Activated CD4-positive, alpha-beta memory T cell treated with anti-CD3 and anti-CD28 coated beads, Interleukin-2, amount 10 ng/mL, durations not matched to agents 7 days and 5 days (primary cell): ENCODE measurements around the gene NREP. TPM values are rescaled to one million over a fixed set of nuclear protein-coding genes. Genes with fewer than 3 reads are reported as not detected.

Source experiments
- CTCF ChIA-PET: fragments of 350-600 bp; sonication (Branson Sonifier 250); formaldehyde crosslinking; loops from one replicate; lab custom pipeline; 2021; ENCODE audit warnings: antibody characterized with exemption, inconsistent platforms; lab: Charles Lee
- POLR2A ChIA-PET: fragments of 350-600 bp; sonication (Branson Sonifier 250); formaldehyde crosslinking; loops from one replicate; lab custom pipeline; 2021; ENCODE audit warnings: antibody characterized with exemption; lab: Charles Lee
- DNase-seq: peaks from one replicate; pipeline ENCODE4 v3.0.0-alpha.2; 2020
- H3K27ac Mint-ChIP-seq: one replicate; pipeline ENCODE4 v1.8.0; 2021; ENCODE audit warnings: mild to moderate bottlenecking, mixed read lengths
- H3K27me3 Mint-ChIP-seq: one replicate; pipeline ENCODE4 v1.8.0; 2021; ENCODE audit warnings: mixed read lengths
- H3K36me3 Mint-ChIP-seq: one replicate; pipeline ENCODE4 v1.8.0; 2021; ENCODE audit warnings: low read depth, mixed read lengths
- H3K4me1 Mint-ChIP-seq: one replicate; pipeline ENCODE4 v1.8.0; 2021; ENCODE audit warnings: mixed read lengths
- H3K4me3 Mint-ChIP-seq: one replicate; pipeline ENCODE4 v1.8.0; 2021; ENCODE audit warnings: mild to moderate bottlenecking, mixed read lengths
- H3K9me3 Mint-ChIP-seq: one replicate; pipeline ENCODE4 v1.8.0; 2021; ENCODE audit warnings: mixed read lengths
- total RNA-seq, 2 experiments: library from RNA; stranded (reverse); gene quantifications; one replicate each; pipeline ENCODE4 v1.2.3, GENCODE V29; 2021

NREP gene
- total RNA-seq, 2 experiments from 2014 or later, result 4.5 to 4.8 TPM

DNA sequence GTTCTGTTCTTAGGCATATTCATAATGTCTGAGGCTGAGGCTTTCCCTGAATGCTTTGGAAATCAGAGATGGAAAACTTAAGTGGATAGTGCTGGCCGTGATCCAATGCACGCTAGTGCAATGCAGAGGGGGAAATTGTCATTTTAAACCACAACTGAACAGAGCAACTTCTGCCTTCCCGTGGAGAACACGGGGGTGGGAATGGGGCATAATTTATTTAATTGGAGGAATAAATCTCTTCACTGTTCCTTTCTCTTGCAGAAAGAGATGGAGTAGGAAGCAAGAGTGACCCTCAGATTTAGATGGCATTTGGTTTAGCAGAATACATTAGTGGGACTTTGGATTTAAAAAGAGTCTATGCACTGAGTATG lies 22.9 kb upstream of the NREP start:
- ChIA-PET POLR2A (no interaction called here), CTCF (no interaction called here)
- H3K36me3 Mint-ChIP-seq, result no peaks in the 10 kb centered on the region
- no peaks in the 10 kb centered on the region for H3K4me1 Mint-ChIP-seq
- peaks cover 15% of the 10 kb centered on the region for H3K27me3 Mint-ChIP-seq
- no peak overlapping the region for H3K4me3 Mint-ChIP-seq
- H3K9me3 Mint-ChIP-seq, result no peaks in the 10 kb centered on the region
- no peak for DNase-seq
- no peak overlapping the region for H3K27ac Mint-ChIP-seq

DNA sequence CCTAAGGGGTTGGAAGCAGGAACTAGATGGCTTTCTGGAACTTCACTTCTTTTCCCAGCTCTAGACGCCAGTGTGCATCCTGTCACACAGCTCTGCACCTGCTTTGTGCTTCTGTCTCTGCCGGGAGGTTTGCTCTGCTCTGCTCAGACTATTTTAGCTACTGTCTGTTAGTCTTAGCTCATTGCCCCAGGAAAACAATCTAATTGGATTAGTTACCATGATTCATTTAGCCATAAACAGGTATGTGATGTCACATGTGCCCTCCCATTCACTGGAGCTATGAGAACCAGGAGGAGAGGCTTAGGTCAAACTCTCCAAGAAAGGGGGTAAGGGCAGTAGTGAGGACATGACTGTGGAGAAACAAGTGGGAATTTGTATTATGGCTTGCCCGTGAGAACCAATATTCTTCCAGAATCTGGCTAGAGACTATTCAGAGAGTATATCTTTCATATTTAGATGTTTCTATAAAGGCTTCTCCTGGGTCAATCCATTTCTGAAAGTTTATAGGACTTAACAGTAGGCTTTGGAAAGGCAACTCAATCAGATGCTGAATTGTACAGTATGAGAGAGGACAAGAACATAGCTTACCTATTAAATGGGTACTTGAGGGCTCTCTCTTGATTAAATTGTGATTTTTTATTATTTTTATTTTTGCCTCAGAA lies 22.4 kb upstream of the NREP start:
- Mint-ChIP-seq H3K9me3 (no peaks in the 10 kb centered on the region), H3K36me3 (no peaks in the 10 kb centered on the region), H3K4me1 (no peaks in the 10 kb centered on the region), H3K4me3 (no peak overlapping the region), H3K27me3 (peaks cover 17% of the 10 kb centered on the region), H3K27ac (no peak overlapping the region)
- ChIA-PET POLR2A (no interaction called here), CTCF (no interaction called here)
- DNase-seq, result no peak

DNA sequence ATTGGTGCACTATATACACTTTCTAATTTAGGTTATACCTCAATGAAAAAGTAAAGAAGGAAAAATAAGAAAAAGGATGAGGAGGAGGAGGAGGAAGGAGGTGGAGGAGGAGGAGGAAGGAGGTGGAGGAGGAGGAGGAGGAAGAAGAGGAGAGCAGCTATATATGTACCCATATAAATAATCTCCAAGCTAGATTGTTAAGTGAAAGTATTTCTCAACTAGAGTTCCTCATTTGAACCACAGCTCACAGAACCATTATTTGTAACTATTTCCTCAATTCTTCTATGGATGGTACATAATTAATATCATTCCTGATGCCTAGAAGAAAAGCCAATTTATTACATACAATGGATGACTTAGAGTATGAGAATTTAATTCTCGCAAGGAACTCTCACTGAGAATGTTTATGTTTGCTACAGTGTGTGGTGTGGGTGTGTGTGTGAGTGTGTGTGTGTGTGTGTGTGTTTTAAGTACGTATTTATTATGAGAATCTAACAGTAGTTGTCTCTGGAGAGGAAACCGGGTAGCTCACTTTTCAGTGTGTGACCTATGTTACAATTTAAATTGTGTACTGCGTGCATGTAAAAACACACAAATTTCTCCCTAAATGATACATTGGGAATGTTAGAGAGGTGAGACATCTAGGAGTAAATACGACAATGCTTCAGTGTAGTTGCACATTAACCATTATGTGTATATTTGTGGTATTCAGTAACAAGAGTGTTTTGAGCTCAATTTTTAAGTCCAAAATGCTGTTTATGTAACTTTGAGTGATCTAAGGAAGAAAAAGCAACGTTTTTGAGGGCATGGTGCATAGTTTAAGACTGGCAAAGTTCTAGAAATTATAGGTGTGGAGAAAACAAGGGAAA lies 20.2 kb upstream of the NREP start:
- Mint-ChIP-seq H3K36me3 (no peaks in the 10 kb centered on the region), H3K4me1 (no peaks in the 10 kb centered on the region), H3K4me3 (no peak overlapping the region), H3K9me3 (no peaks in the 10 kb centered on the region), H3K27me3 (peaks cover 17% of the 10 kb centered on the region), H3K27ac (no peak overlapping the region)
- CTCF ChIA-PET, result no interaction called here
- POLR2A ChIA-PET, result no interaction called here
- no peak for DNase-seq

DNA sequence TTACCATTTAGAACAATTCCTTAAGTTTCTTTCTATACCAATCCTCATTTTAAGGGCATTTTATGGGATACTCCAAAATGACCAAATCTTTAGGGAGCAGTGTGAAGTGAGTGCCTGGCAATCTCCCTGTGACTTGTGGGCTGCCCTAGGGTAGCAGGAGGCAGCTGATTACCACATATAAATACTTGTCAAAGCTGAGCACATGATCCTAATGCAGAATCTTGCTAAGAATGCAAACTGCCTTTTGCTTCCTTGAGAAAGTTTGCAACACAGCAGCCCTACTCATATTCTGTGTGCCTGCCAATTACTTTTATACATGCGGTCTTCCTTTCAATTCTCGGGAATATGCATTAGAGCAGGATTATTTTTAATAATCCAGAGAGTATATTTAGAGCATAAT lies 18.2 kb upstream of the NREP start:
- Mint-ChIP-seq H3K4me3 (no peak overlapping the region), H3K27me3 (peaks cover 19% of the 10 kb centered on the region), H3K4me1 (no peaks in the 10 kb centered on the region), H3K9me3 (no peaks in the 10 kb centered on the region), H3K36me3 (no peaks in the 10 kb centered on the region), H3K27ac (no peak overlapping the region)
- ChIA-PET CTCF (no interaction called here), POLR2A (no interaction called here)
- DNase-seq, result no peak

DNA sequence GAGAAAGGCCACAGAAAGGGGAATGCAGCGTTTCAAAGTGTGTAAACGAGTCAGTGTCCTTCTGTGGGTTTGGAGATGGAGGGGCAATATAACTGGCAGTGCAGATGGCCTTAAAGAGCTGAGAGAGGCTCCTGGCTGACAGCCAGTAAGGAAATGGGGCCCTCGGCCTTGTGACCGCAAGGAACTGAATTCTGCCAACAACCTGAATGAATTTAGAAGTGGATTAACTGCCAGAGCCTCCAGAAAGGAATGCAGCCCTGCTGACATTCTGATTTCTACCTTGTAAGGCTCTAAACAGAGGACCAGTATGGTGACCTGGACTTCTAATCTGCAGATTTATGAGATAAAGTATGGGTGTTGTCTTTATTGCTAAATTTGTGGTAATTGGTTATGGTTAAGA lies 17.5 kb upstream of the NREP start:
- H3K4me3 Mint-ChIP-seq, result no peak overlapping the region
- CTCF ChIA-PET, result no interaction called here
- no peak overlapping the region for H3K27ac Mint-ChIP-seq
- no peak for DNase-seq
- H3K36me3 Mint-ChIP-seq, result no peaks in the 10 kb centered on the region
- H3K4me1 Mint-ChIP-seq, result no peaks in the 10 kb centered on the region
- POLR2A ChIA-PET, result no interaction called here
- peaks cover 21% of the 10 kb centered on the region for H3K27me3 Mint-ChIP-seq
- H3K9me3 Mint-ChIP-seq, result no peaks in the 10 kb centered on the region

DNA sequence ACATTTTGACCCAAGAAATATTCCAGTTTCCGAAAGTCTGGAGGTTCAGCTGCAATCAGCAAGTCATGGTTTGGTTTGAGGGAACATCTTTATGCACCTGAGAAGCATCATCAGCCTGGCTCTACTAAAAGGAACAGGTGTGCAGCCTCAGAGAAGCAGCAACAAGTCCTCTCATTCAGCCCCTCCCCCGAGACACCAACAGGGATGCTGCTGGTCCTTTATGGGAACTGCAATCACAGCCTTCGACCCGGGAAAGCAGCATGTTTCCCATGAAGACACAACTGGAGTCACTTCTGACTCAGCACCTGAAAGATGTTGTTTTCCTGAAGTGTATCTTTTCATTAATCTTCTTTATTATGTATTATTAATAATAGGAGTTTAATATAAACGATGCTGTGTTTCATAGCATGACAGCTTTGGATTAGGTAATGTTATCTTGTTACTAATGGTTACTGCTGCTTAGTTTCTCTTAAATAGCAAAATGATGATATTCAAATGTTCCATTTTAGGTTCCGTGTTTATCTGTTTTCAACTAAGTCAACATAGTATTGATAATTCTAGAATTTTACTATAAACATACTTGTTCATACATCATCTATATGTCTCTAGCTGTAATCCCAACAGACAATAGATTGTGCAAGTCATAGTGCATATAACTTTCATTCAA lies 15.6 kb upstream of the NREP start:
- Mint-ChIP-seq H3K36me3 (no peaks in the 10 kb centered on the region), H3K27ac (no peak overlapping the region), H3K9me3 (no peaks in the 10 kb centered on the region), H3K4me1 (no peaks in the 10 kb centered on the region), H3K27me3 (peaks cover 17% of the 10 kb centered on the region), H3K4me3 (no peak overlapping the region)
- ChIA-PET POLR2A (no interaction called here), CTCF (no interaction called here)
- no peak for DNase-seq

DNA sequence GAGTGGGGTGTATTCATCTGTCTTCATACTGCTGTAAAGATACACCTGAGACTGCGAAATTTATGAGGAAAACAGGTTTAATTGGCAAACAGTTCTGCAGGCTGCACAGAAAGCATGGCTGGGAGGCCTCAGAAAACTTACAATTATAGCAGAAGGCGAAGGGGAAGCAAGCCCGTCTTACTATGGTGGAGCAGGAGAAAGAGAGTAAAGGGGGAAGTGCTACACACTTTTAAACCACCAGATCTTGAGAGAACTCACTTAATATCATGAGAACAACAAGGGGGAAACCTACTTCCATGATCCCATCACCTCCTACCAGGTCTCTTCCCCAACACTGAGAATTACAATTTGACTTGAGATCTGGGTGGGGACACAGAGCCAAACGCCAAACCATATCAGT lies 12.5 kb upstream of the NREP start:
- H3K9me3 Mint-ChIP-seq, result no peaks in the 10 kb centered on the region
- no peaks in the 10 kb centered on the region for H3K4me1 Mint-ChIP-seq
- no peaks in the 10 kb centered on the region for H3K36me3 Mint-ChIP-seq
- H3K4me3 Mint-ChIP-seq, result no peak overlapping the region
- H3K27me3 Mint-ChIP-seq, result peaks cover 16% of the 10 kb centered on the region
- no peak for DNase-seq
- POLR2A ChIA-PET, result no interaction called here
- CTCF ChIA-PET, result no interaction called here
- no peak overlapping the region for H3K27ac Mint-ChIP-seq

DNA sequence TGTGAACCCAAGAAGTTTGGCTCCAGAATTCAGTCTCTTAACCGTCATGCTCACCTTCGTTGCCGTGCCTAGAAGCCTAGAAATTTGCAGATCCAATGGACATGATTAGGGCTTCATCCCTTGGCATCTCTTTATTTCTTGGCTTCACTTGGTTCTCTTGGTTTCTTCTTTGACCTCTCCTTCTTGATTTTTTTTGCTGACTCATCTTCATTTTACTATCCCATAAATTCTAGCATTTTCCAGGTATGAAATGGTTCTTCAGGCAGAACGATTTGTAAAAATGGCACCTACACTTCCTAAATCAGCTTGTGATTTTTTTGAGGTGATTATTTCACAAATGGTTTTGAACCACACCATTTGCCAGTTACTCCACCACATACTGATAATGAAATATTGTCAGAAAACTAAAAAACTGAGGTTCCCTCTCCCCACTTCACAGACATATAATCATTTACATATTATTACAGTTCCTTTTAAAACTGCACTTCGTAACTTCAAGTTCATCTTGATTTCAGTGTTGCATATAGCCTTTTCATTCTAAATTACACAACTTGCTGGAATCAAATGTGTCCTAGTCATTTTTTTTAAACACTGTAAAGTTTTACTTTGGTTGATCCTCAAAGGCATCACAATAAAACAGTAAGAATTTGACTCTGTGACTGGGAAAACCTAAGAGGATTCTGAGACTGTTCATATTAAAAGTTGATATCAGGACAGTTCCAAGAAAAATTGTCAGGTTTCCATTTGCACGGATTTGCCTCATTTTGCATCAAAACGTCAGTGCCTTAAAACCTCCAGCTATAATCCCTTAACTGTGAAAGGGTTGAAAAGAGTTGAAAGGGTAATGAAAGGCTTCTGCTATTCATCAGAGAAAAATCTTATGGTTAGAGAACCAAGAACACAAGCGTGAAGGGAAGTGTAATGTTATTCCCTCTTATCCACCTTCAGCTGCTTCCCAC lies 8.9 kb upstream of the NREP start:
- Mint-ChIP-seq H3K36me3 (no peaks in the 10 kb centered on the region), H3K27ac (no peak overlapping the region), H3K4me3 (no peak overlapping the region), H3K4me1 (no peaks in the 10 kb centered on the region), H3K9me3 (no peaks in the 10 kb centered on the region), H3K27me3 (peaks cover 28% of the 10 kb centered on the region)
- ChIA-PET CTCF (no interaction called here), POLR2A (no interaction called here)
- no peak for DNase-seq

DNA sequence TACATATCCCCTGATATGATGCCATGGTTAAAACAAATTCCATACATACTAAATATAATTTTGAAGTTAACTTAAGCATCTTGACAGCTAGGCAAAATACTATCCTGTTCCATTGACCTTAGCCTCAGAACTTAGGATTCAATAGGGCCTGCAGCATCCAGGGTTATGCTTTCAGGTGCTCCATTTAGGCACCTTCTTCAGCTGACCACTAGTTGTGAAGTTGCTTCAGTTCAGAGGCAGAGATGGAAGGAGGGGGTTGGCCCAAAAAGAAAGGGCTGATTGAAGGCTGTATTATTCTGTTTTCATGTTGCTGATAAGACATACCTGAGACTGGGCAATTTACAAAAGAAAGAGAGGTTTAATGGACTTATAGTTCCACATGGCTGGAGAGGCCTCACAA lies 7.0 kb upstream of the NREP start:
- Mint-ChIP-seq H3K27me3 (peaks cover 31% of the 10 kb centered on the region), H3K4me3 (no peak overlapping the region), H3K36me3 (no peaks in the 10 kb centered on the region), H3K4me1 (no peaks in the 10 kb centered on the region), H3K27ac (no peak overlapping the region), H3K9me3 (no peaks in the 10 kb centered on the region)
- CTCF ChIA-PET, result no interaction called here
- POLR2A ChIA-PET, result no interaction called here
- DNase-seq, result no peak

DNA sequence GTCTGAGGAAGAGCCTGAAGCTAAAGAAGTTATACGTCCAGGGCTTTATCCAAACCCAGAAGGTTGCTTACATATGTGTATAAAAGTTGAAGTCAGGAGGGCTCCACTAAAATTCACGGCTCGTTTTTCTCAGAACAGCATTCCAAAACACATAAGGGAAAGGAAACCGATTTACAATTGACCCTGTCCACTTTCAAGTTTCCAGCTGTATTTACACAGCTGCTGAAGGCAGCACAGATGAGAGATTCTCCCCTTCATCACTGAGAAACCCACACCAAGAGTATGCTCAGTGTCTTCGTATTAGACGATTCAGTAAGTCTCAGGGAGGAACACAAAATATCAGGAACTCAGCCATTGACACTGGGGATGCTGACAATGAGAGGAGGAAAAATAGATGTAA lies 5.9 kb upstream of the NREP start:
- H3K4me1 Mint-ChIP-seq, result peaks cover 5% of the 10 kb centered on the region
- no peaks in the 10 kb centered on the region for H3K9me3 Mint-ChIP-seq
- ChIA-PET CTCF (no interaction called here), POLR2A (no interaction called here)
- H3K27me3 Mint-ChIP-seq, result peaks cover 33% of the 10 kb centered on the region
- DNase-seq, result no peak
- no peak overlapping the region for H3K27ac Mint-ChIP-seq
- no peaks in the 10 kb centered on the region for H3K36me3 Mint-ChIP-seq
- H3K4me3 Mint-ChIP-seq, result no peak overlapping the region

DNA sequence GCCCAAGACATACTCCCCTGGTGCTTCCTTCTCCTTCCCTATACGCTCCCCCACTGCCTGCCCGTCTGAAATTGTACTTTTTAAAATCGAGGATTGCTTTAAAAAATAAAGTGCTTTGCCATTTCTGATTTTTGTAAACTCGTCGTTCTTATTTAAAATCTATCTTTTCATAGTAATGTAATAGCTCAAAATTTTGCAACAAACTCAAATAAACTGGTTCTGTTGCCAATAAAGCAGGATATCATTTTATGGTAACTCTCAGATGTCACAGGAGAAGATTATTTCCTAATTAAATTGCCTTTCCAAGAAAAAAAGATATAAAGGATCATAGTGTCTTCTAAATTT lies 1.3 kb upstream of the NREP start:
- Mint-ChIP-seq H3K27me3 (peaks cover 28% of the 10 kb centered on the region), H3K27ac (peak overlapping the region; percentile 21), H3K4me1 (peaks cover 13% of the 10 kb centered on the region), H3K36me3 (no peaks in the 10 kb centered on the region), H3K4me3 (peak overlapping the region; percentile 64), H3K9me3 (no peaks in the 10 kb centered on the region)
- no peak for DNase-seq
- POLR2A ChIA-PET, result interaction anchor here (1.4 to 2.1 kb wide), 2 partner anchors 16 to 403 kb away, joined by 4 to 13 read pairs; no protein-coding TSS in a partner anchor
- CTCF ChIA-PET, result interaction anchor here (1.4 to 1.5 kb wide), 2 partner anchors 60 to 208 kb away, joined by 3 to 4 read pairs; no protein-coding TSS in a partner anchor

DNA sequence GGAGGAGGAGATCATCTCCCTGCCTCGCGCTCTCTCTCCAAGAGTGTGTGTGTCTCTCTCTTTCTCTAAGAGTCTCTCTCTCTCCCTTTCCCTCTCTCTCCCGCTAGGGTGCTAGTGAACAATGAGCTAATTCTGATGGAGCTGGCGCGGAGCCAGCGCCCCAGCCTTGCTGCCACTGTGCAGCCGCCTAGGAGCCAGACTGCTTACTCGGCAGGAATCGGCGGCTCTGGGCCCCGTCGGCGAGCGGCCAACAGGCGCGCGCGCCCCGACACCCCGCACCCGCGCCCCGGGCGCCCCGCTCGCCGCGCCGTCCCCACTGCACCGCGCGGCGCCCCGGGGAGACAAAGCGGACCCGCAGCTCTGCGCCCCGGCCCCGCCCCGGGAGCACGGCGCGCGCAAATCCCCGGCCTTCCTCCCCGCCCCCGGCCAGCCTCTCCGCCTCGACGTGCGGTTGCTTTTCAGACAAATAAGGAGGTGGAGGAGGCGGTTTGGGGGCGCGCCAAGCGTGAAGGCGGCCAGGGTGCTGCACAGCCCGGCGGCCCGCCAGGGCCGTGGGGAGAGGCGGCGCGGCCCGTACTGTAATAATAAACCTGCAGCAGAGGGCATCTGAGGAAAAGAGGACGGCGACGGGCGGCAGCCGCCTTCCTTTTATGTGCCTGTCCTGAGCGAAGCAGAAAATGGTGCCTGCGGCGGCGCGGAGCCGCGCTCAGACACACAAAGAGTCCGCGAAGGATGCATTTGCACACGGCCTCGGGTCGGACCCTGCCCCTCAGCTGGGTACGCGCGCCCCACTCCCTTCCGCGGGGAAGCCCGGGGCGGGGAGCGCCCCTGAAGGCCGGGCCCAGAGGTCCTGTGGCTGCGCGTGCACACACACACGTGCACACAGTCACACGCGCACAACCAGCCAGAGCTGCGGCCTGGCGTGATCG lies 625 bp upstream of the NREP start:
- H3K4me3 Mint-ChIP-seq, result peak overlapping the region; percentile 80
- peak; percentile 83 for DNase-seq
- ChIA-PET CTCF (interaction anchor here (0.7 to 1.5 kb wide), 6 partner anchors 30 to 246 kb away, joined by 3 to 5 read pairs (median 4); no protein-coding TSS in a partner anchor), POLR2A (interaction anchor here (1.4 to 2.1 kb wide), 2 partner anchors 16 to 403 kb away, joined by 4 to 13 read pairs; no protein-coding TSS in a partner anchor)
- no peaks in the 10 kb centered on the region for H3K36me3 Mint-ChIP-seq
- H3K9me3 Mint-ChIP-seq, result no peaks in the 10 kb centered on the region
- H3K27ac Mint-ChIP-seq, result peak overlapping the region; percentile 62
- peaks cover 13% of the 10 kb centered on the region for H3K4me1 Mint-ChIP-seq
- peaks cover 25% of the 10 kb centered on the region for H3K27me3 Mint-ChIP-seq
